H1 (cell line): ENCODE results near the gene KRT7.

Source experiments
- ATF2 ChIP-seq: IDR thresholded peaks from 2 replicates; pipeline ENCODE4 v1.6.1; 2012; ENCODE audit warnings: low read length, inconsistent platforms
- CTCF ChIP-seq, 3 experiments: IDR thresholded peaks; 1 replicate in 2 of 3; 2 replicates in 1 of 3; pipeline versions ENCODE4 v1.5.1 to v1.6.1; 2011; ENCODE audit warnings: low read length in 3 of 3, mild to moderate bottlenecking in 3 of 3, inconsistent platforms in 2 of 3, low read depth in 1 of 3, moderate library complexity in 1 of 3; ENCODE audit not compliant: insufficient read depth in 1 of 3; ENCODE audit errors: control extremely low read depth in 1 of 3
- EZH2 ChIP-seq: fragments of 200-600 bp; sonication (generic); IDR thresholded peaks from 2 replicates; pipeline ENCODE4 v1.7.1; 2012; ENCODE audit warnings: low read depth, mild to moderate bottlenecking, moderate library complexity, low read length, inconsistent platforms; ENCODE audit not compliant: severe bottlenecking
- MAFK ChIP-seq: IDR thresholded peaks from 2 replicates; pipeline ENCODE4 v1.6.1; 2012; ENCODE audit warnings: low read depth, mild to moderate bottlenecking, improper control_type of control experiment, low read length
- POLR2A ChIP-seq, 2 experiments: IDR thresholded peaks; 1 replicate in 1 of 2; 2 replicates in 1 of 2; pipeline ENCODE4 v1.6.1; 2011; ENCODE audit warnings: low read depth in 2 of 2, low read length in 2 of 2, mild to moderate bottlenecking in 2 of 2; ENCODE audit errors: control extremely low read depth in 1 of 2
- RNF2 ChIP-seq: fragments of 200-900, 300-1000 bp; sonication (generic); IDR thresholded peaks from 2 replicates; pipeline ENCODE4 v1.7.1; 2016; ENCODE audit warnings: borderline replicate concordance, low read depth, mild to moderate bottlenecking, antibody characterized with exemption, low read length; ENCODE audit not compliant: poor library complexity, severe bottlenecking; ENCODE audit errors: missing control alignments
- SIN3A ChIP-seq, 2 experiments: IDR thresholded peaks in 1 of 2; conservative IDR thresholded peaks in 1 of 2; 2 replicates each; pipeline ENCODE4 v1.6.1; 2011 to 2012; ENCODE audit warnings: low read length in 2 of 2, improper control_type of control experiment in 1 of 2, low read depth in 1 of 2, mild to moderate bottlenecking in 1 of 2
- SP2 ChIP-seq: IDR thresholded peaks from 2 replicates; pipeline ENCODE4 v1.6.1; 2012; ENCODE audit warnings: mild to moderate bottlenecking, low read length, inconsistent platforms
- ZNF274 ChIP-seq: IDR thresholded peaks from 2 replicates; pipeline ENCODE4 v1.7.0; 2012; ENCODE audit warnings: low read length, borderline replicate concordance; ENCODE audit errors: extremely low read depth

GRCh38 chr12:52210186-52210924 is 22.7 kb upstream of the KRT7 start:
- TF ChIP-seq CTCF (IDR thresholded peaks at IDR 0.05; ENCODE audit: control extremely low read depth in 1 of 3, insufficient read depth in 1 of 3, low read depth in 1 of 3, low read length in 3 of 3) (no peak), RNF2 (no peak), SP2 (no peak), POLR2A (IDR thresholded peaks at IDR 0.05; ENCODE audit: control extremely low read depth in 1 of 2, low read depth in 2 of 2, low read length in 2 of 2) (no peak), EZH2 (no peak), ATF2 (no peak), ZNF274 (no peak), MAFK (no peak), SIN3A (conservative IDR thresholded peaks at IDR 0.05 in 1 of 2, IDR thresholded peaks at IDR 0.05 in 1 of 2; ENCODE audit: low read depth in 1 of 2, low read length in 2 of 2) (no peak)
